Middle frontal gyrus (tissue), 1 donor: ENCODE data around the gene CLDN5.

Experiments used
- DNase-seq: peaks from one replicate; pipeline ENCODE4 v3.0.0-alpha.2; 2015; ENCODE audit warnings: low spot score; ENCODE audit errors: extremely low spot score

The CLDN5 gene

GRCh38 chr22:19504900-19505734 lies 19.1 kb downstream of the CLDN5 start:
- DNase-seq, result no peak

GRCh38 chr22:19503869-19504268 lies 20.3 kb downstream of the CLDN5 start:
- DNase-seq, result no peak

- no peak for DNase-seq
Observed at GRCh38 chr22:19503367-19503766, 20.8 kb downstream of the CLDN5 start.

- no peak for DNase-seq
Observed at GRCh38 chr22:19501897-19502447, 22.2 kb downstream of the CLDN5 start.

- no peak for DNase-seq
Observed at GRCh38 chr22:19499880-19500242, 24.3 kb downstream of the CLDN5 start.

GRCh38 chr22:19499236-19499879 lies 24.9 kb downstream of the CLDN5 start:
- DNase-seq, result no peak

GRCh38 chr22:19498866-19499190 lies 25.4 kb downstream of the CLDN5 start:
- no peak for DNase-seq

GRCh38 chr22:19498154-19498865 lies 25.9 kb downstream of the CLDN5 start:
- DNase-seq, result no peak

GRCh38 chr22:19497245-19497644 lies 27.0 kb downstream of the CLDN5 start:
- DNase-seq, result no peak

GRCh38 chr22:19496324-19496630 lies 27.9 kb downstream of the CLDN5 start:
- DNase-seq, result no peak

- DNase-seq, result no peak
Observed at GRCh38 chr22:19495562-19496323, 28.5 kb downstream of the CLDN5 start.

GRCh38 chr22:19494676-19495173 lies 29.5 kb downstream of the CLDN5 start:
- no peak for DNase-seq

- DNase-seq, result no peak
Observed at GRCh38 chr22:19494001-19494560, 30.1 kb downstream of the CLDN5 start.

GRCh38 chr22:19492504-19493174 lies 31.6 kb downstream of the CLDN5 start:
- no peak for DNase-seq

- DNase-seq, result no peak
Observed at GRCh38 chr22:19490628-19491230, 33.5 kb downstream of the CLDN5 start.

- DNase-seq, result peak; percentile 4
Observed at GRCh38 chr22:19488884-19489843, 35.0 kb downstream of the CLDN5 start.

GRCh38 chr22:19488285-19488684 lies 35.9 kb downstream of the CLDN5 start:
- no peak for DNase-seq

- DNase-seq, result no peak
Observed at GRCh38 chr22:19483481-19484244, 40.5 kb downstream of the CLDN5 start.
